NCI-H82 treated with DMSO at 0.1 percent for 48 hours (cell line): ENCODE measurements around the gene TGFBR3L.

Experiments
- DNase-seq: peaks from one replicate; lab custom pipeline; 2025; ENCODE audit not compliant: unreplicated experiment; lab: John Stamatoyannopoulos, UW

The TGFBR3L gene

DNA sequence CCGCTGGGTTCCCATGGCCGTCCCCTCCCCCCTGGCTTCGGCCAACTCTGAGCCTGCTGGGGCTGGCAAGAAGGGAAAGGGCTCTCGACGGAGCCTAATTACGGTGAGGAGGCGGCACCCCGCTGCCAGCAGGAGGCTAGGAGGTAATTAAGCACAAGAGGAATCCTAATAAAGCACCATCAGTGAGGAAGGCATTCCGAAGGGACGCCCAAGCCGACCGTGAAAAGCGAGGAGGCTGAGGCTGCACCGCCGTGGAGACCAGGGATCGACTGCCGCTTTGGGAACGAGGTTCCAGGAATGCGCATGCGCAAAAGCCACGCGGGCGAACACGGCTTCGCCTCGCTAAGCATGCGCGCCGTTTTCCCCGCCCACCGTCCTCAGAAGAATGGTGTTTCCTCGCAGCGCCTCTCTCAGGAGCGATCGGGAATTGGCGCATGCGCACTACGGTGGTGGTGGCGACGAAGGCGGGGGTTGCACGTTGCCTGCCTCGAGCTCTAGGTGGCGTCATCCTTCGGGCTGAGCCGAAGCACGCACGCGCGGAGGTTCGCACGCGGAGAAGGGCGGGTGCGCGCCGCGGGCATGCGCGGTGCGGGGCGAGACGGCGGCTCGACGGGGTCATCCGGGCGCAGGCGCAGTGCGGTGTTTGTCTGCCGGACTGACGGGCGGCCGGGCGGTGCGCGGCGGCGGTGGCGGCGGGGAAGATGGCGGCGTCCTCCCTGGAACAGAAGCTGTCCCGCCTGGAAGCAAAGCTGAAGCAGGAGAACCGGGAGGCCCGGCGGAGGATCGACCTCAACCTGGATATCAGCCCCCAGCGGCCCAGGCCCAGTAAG is 11.2 kb upstream of the TGFBR3L start, which contains the start of gene MAP2K7:
Gene MAP2K7, plus strand, starts transcription at position 634 of the 830 bp plus-strand sequence. Its CDS starts 68 bp downstream, at position 702.
- peak; percentile 97 for DNase-seq

DNA sequence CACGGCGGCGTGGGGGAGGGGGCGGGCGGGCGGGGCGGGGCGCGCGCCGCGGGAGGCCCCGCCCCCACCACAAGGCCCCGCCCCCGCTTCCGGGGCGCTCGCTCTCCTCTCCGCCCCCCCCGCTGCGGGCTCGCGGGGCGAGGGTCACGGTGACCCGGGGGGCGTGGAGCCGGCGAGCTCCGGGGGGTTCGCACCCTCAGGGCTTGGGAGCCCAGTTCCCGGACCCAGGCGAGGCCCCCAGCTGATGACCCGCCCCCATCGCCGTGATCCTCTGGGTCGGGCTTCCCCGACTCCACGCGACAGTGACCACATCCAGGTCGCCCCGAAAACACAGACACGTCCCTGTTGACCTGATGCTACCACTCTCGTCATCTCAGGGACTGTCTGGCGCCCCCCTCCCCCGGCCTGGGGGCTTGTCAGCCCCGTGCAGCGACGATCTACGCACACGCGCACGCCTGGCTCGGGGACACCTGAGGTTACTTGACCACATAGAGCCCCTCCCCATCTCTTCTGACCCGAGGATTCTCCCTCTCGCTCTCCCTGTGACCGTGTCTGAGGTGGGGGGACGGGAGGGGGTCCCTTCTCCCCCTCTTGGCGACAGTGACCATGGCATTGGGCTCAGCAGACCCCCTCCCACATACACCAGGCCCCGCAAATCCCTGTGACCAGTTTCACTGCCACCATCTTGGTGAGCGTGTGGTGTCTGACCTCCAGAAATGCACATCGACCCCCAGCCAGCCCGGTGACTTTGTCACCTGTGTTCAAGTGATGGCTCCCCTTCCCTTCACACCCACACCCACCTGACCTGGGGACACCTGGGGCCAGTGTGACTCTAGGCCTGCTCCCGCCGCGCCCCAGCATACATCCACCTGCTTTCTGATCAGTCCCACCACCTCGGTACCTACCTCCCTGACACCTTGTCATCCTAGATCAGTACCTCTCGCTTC is 10.3 kb upstream of the TGFBR3L start:
- DNase-seq = no peak

DNA sequence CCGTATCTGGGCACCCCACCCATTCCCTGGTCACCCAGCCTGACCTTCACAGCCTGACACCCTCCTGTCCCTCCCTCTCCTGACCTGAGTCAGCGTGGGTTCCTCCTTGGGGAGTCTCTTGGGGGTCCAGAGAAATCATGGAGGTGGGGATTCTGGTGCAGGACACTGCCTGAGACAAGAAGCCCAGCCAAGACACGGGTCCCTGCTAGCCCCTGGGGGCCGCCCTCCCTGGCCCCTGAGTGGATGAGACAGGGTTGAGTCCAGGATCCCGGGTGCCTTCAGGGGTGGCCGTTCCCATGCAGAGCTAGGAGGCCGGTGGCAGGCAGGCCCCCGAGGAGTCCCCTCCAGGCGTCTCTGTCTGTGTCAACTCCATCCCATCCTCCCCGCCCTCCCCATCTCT is 9.4 kb upstream of the TGFBR3L start:
- no peak for DNase-seq

DNA sequence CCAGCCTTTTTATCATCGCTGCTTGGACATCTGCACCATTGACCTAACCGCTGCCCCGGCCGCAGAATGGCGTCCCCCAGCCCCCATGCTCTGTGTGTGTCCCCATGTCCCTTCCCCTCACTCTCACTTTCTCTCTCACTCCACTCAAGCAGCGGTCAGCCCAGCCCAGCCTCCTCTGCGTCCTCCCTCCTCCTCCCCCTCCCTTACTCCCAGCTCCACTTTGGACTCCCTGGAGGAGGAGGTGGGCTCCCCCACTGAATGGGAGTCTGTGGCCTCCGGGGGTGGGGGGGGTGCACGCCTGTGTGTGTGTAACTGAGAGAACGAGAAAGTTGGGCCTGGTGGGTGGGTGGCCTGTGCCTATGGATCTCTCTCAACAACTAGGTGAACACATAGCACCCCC is 8.8 kb upstream of the TGFBR3L start:
- DNase-seq = no peak

DNA sequence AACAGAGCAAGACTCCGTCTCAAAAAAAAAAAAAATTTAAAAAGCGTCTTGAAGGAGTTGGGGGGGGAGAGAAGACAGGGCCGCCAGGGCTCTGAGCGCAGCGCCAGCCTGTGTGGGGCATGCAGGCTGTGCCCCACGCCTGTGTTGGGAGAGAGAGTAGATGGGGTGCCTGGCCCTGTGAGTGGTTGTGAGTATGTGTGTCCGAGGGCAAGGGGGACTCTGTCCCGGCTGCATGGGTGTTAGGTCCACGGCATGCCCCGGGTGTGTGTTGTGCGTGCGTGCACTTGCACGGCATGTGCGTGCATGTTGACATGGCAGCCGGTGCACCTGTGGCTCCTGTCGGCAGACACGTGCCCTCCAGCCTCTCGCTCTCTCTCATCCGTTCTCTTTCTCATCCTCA is 7.5 kb upstream of the TGFBR3L start:
- DNase-seq = no peak

DNA sequence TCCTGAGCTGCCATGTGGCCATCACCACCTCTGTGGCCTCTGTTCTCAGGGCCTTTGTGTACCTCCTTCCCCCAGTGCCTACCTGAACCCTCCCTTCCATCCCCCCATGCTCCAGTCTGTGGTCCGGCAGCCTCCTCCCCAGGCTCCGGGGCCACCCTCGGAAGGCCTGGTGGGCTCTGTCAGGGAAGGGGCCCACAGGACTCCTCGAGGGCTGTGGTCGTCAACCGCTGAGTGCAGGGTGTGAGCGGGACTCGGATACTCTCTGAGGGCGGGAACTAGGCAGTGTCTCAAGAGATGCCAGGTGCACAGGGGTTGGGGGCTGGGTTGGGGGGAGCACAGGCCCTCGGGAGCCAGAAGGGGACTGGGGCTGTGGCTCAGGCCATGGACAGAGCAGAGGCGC is 7.1 kb upstream of the TGFBR3L start:
- no peak for DNase-seq

DNA sequence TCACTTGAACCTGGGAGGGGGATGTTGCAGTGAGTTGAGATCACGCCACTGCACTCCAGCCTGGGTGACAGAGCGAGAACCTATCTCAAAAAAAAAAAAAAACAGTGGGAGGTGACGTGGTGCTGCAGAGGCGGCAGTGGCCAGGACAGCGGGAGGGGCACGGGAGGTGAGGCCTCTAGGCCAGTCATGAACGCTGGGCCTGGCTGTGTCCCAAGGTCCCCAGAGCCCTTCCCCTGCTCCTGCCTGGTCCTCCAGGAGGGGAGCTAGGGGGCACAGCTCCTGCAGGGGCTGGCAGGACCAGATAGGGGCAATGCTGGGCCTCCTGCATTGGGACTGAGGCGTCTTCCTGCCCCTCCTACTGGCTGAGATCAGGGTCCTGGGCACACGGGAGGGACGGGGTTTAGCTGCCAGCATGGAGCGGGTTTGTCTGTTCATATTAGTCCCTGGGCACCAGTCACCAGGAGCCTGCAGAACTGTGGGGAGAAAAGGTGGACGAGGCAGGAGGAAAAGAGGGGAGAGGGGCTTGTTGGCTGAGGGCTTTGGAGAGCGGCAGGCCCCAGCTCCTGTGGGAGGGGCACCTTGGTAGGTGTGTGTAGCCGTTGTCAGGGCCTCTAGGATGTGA is 6.4 kb upstream of the TGFBR3L start:
- DNase-seq = no peak

DNA sequence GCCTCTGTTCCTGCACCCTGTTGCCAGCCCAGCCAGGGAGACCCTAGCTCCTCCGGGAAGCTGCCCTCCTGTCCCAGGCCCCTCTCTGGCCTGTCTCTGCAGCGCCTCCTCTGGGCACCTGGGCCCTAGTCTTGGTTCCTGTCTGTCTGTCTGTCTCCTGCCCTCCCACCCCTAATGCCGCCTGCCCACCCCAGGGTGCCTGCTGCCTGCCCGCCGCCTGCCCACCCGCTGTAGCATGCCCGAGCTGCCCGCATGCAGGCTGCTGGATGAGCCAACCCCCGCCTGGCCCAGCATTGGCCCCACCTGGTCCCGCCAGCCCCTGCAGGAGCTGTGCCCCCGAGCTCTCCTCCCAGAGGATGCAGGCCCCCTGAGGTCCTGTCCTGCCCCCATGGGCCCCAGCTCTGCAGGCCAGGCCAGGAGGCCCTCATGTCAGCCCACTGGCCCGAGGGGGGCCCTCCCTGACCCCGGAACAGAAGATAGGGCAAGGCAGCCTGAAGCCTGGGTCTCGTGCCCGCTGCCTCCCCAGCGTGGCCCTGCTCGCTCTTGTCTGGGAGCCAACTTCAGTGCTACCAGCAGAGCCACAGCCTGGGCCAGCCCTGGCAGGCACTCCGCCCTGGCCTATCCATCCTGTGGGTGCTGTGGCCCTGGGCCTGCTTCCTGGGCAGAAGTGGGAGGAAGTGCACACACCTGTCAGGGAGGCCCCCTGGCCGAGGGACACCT is 5.7 kb upstream of the TGFBR3L start:
- no peak for DNase-seq

DNA sequence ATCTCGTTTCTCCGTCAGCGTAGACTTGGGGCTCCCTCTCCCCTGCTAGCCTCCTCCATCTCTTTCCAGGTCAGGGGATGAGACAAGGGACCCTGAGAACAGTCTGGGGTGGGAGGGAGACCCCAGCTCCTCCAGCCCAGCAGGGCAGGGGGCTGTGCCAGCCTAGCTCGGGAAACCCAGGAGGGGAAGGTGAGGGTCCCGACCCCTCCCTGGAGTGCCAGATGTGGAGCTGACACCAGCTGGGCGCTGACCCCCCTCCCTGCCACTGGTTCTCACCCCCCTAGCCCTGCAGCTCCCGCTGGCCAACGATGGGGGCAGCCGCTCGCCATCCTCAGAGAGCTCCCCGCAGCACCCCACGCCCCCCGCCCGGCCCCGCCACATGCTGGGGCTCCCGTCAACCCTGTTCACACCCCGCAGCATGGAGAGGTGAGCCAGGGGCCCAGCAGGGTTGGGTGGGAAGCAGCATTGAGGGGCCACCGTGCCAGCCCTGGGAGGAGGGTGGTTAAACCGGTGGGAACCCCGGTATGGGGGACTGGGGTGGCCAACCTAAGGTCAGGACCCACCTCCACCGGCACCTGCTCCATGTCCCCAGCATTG is 5.1 kb upstream of the TGFBR3L start:
- DNase-seq = no peak

DNA sequence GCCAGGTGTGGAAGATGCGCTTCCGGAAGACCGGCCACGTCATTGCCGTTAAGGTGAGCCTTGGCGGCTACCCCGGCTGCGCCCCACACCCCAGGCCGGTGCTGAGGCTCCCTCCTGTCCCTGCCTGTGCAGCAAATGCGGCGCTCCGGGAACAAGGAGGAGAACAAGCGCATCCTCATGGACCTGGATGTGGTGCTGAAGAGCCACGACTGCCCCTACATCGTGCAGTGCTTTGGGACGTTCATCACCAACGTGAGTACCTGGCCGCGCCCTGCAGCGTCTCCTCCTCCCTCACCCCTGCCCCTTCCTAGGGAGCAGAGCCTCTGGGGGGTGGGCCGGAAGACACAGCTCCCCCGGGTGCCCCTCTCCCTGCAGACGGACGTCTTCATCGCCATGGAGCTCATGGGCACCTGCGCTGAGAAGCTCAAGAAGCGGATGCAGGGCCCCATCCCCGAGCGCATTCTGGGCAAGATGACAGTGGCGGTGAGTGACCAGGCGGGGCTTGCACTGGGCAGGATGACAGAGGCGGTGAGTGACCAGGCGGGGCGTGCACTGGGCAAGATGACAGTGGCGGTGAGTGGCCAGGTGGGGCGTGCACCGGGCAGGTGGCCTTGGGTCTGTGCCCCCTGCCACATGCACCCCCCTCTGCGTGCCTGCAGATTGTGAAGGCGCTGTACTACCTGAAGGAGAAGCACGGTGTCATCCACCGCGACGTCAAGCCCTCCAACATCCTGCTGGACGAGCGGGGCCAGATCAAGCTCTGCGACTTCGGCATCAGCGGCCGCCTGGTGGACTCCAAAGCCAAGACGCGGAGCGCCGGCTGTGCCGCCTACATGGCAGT is 4.1 kb upstream of the TGFBR3L start:
- DNase-seq = no peak

DNA sequence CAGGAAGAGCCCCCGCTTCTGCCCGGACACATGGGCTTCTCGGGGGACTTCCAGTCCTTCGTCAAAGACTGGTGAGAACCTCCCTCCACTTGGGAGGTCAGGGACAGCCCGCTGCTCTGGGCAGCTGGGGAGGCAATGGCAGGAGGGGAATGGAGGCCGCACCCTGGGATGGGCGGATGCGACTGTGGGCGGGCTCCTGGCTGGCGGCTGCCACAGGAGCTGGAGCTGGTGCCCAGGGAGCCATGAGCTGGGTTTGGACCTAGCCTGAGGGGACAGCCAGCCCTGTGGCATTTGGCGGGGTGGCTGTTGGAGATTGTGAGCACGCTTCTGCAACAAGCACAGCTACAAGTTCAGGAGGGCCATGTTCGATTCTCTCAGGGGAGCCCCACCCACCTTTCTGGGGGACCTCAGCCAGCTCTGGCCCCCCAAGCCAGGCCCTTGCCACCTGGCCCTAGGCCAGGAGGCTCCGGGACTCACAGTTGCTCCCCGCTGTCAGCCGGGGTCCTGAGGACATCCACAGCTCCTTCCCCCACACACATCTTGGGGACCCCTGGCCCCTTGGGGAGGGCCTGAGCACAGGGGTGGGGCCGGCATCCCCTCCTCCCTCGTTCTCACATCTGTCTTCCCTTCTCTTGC is 3.0 kb upstream of the TGFBR3L start:
- DNase-seq = no peak

DNA sequence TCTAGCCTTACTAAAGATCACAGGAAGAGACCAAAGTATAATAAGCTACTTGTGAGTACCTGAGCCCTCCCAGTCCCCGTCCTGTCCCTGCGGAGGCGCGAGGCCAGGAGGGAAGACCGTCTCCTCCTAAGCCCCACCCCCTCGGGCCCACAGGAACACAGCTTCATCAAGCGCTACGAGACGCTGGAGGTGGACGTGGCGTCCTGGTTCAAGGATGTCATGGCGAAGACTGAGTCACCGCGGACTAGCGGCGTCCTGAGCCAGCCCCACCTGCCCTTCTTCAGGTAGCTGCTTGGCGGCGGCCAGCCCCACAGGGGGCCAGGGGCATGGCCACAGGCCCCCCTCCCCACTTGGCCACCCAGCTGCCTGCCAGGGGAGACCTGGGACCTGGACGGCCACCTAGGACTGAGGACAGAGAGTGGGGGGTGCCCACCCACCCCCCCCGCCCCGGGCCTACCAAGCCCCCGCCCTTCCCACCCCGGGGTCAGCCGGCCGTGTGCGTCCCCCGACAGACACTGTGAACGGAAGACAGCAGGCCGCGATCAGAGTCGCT is 2.4 kb upstream of the TGFBR3L start:
- no peak for DNase-seq

DNA sequence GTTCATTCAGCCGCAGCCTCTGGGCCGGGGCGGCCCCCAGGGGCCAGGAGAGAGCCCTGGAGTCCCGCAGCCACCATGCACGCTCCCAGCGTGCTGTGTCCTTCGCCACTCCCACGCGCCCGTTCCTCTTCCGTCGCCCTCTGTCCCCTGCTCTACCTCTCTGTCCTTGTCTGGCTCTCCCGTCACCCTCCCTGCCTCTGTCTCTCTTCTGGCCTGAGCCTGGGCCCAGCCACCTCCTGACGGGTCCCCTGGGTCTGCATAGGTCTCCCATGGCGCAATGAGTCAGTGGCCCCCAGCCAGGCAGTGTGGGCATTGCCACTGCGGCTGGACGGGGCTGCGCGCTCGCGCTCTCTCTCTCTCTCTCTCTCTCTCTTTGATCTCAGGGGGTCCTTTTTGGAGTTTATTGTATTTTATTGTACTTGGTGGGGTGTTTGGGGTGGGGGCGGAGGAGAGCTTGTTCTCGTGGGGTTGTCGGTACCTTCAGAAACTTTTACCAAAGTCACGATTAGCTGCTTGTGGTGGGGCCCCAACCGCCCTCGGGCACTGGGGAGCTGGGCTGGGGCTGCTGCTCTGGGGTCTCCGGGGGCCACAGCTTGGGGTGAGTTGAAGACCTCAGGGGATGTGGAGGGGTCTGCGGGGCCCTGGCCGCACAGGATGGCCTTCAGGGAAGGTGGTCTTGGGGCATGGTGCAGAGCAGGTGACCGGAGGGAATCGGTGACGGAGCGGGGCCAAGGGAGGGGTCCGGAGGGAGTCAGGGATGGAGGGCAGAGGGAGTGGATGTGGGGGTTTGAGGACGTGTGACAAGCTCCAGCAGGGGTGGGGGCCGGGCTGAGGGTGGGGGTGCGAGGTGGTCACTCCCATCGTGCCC is 1.7 kb upstream of the TGFBR3L start:
- DNase-seq = no peak

DNA sequence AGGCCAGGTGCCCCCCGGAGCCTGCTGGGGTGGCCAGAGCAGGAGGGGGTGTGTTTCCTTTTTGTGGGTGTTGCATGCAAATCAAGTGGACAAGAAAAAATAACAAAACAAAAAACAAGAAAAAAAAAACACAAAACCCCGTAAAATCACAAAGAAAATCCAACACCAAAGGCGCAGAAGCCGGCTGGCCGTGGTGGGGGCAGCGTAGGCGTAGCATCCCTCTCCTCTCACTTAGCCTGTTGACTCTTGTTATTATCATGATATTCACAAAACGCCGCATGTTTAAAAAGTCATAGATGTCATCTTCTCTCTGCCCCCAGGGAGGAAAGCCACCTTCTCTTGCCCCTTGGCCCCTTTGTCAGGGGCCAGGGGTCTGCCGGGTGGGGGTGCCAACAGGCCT is 978 bp upstream of the TGFBR3L start:
- no peak for DNase-seq

DNA sequence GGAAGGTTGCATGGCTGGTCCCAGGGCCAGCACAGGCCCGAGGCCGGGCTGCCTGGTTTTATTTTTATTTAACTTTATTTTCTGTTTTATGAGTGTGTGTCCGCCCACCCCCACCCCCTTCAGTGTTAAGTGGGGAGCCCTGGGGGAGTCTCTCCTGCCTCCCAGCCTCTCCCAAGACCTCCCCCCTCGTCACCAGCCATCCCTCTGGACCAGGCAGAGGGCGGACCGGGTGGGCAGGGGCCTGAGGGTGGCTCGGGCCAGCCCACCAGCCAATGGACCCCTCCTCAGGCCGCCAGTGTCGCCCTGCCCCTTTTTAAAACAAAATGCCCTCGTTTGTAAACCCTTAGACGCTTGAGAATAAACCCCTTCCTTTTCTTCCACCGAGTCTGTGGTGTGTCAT is 531 bp upstream of the TGFBR3L start:
- DNase-seq = no peak

DNA sequence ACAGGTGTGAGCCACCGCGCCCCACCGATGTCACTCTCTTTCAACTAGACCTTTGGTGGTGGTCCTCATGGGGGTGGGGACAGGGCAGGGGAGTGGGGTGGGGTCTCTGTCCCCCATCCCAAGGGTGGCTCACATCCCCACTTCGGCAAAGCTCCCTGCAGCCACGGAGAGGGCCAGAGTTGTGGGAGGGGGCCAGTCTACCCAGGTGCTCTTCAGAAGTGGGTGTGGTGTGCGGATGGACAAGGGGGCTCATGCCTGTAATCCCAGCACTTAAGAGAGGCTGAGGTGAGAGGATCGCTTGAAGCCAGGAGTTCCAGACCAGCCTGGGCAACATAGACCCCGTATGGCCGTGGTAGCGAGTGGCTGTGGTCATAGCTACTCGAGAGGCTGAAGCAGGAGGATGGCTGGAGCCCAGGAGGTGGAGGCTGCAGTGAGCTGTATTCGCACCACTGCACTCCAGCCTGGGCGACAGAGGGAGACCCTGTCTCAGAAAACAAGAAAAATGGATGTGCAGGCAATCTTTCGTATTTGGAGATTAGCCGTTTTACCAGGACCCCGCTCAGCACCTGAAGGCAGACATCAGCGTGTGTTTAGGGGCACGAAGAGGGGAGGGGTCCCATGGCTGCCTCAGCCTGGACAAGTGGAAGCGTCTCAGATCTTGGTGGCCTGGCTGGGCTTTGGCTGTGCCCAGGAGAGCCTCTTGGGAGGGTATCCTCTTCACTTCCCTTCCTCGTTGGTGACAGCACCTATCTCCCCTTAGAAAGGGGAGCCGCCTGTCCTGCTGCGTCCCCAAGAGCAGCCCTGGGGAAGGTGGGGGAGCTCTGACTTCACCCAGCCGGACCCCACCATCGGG is 846 bp downstream of the TGFBR3L start:
- DNase-seq = no peak
